IMR-90 (cell line): ENCODE data around the gene SPCS2. TPM values are rescaled to one million over a fixed set of nuclear protein-coding genes. Genes with fewer than 3 reads are reported as not detected.

ENCODE experiments used
- ATAC-seq: fragments of 200-7000 bp; cut with Tn5 transposase; 2 replicates; pipeline ENCODE4 v1.9.1; 2020; ENCODE audit warnings: low read depth, mild to moderate bottlenecking, moderate library complexity
- BruUV-seq: library from RNA; stranded (reverse); fragments of 400-500 nt; replicated peaks from 2 replicates; lab custom pipeline; 2021; lab: Mats Ljungman, UMichigan
- CTCF ChIA-PET: fragments of 300-600 bp; formaldehyde crosslinking; extraction: SDS; loops from one replicate; lab custom pipeline; 2021; ENCODE audit warnings: antibody characterized with exemption; lab: Yijun Ruan, JAX
- POLR2A ChIA-PET: fragments of 300-600 bp; sonication (Branson Sonifier 250); formaldehyde crosslinking; loops from one replicate; lab custom pipeline; 2022; ENCODE audit warnings: antibody characterized with exemption; ENCODE audit not compliant: unreplicated experiment; lab: Charles Lee
- DNase-seq: peaks from one replicate; pipeline ENCODE4 v3.0.0; 2013
- H2AFZ ChIP-seq: replicated peaks from 2 replicates; pipeline ENCODE3; 2013; ENCODE audit warnings: low read length, mild to moderate bottlenecking; ENCODE audit not compliant: poor library complexity
- H2AK5ac ChIP-seq: 2 replicates; pipeline ENCODE4 v1.6.1; 2013; ENCODE audit warnings: low read depth, low read length, inconsistent platforms
- H2AK9ac ChIP-seq: replicated peaks from 2 replicates; pipeline ENCODE3; 2013; ENCODE audit warnings: mild to moderate bottlenecking, low read depth, low read length, moderate library complexity; ENCODE audit not compliant: poor library complexity
- H2BK120ac ChIP-seq: 2 replicates; pipeline ENCODE4 v1.6.1; 2013; ENCODE audit warnings: low read depth, low read length, inconsistent platforms
- H2BK15ac ChIP-seq: 3 replicates; pipeline ENCODE4 v1.6.1; 2013; ENCODE audit warnings: low read depth, low read length, inconsistent platforms
- H2BK20ac ChIP-seq: 2 replicates; pipeline ENCODE4 v1.6.1; 2013; ENCODE audit warnings: low read depth, mild to moderate bottlenecking, inconsistent platforms, low read length, moderate library complexity
- H2BK5ac ChIP-seq: 2 replicates; pipeline ENCODE4 v1.6.1; 2013; ENCODE audit warnings: mild to moderate bottlenecking, low read depth, low read length, inconsistent platforms; ENCODE audit not compliant: poor library complexity, severe bottlenecking
- H3K14ac ChIP-seq: replicated peaks from 2 replicates; pipeline ENCODE4 v1.6.1; 2013; ENCODE audit warnings: low read depth, low read length, inconsistent platforms
- H3K18ac ChIP-seq: 2 replicates; pipeline ENCODE4 v1.6.1; 2013; ENCODE audit warnings: low read depth, low read length, control low read depth
- H3K23ac ChIP-seq: 2 replicates; pipeline ENCODE4 v1.6.1; 2013; ENCODE audit warnings: low read depth, low read length, inconsistent platforms
- H3K27ac ChIP-seq: 2 replicates; pipeline ENCODE4 v1.5.1; 2013; ENCODE audit warnings: mild to moderate bottlenecking, control low read depth, low read length; ENCODE audit not compliant: insufficient read depth
- H3K27me3 ChIP-seq: 2 replicates; pipeline ENCODE4 v1.6.1; 2013; ENCODE audit warnings: low read length; ENCODE audit not compliant: control insufficient read depth, insufficient read depth
- H3K36me3 ChIP-seq: 2 replicates; pipeline ENCODE4 v1.6.1; 2013; ENCODE audit warnings: low read length, mixed read lengths; ENCODE audit not compliant: control insufficient read depth, insufficient read depth
- H3K4ac ChIP-seq: 2 replicates; pipeline ENCODE4 v1.6.1; 2013; ENCODE audit warnings: low read depth, low read length, inconsistent platforms
- H3K4me1 ChIP-seq: 2 replicates; pipeline ENCODE4 v1.6.1; 2013; ENCODE audit warnings: low read length, mixed read lengths; ENCODE audit not compliant: control insufficient read depth, insufficient read depth
- H3K4me2 ChIP-seq: 2 replicates; pipeline ENCODE4 v1.6.1; 2013; ENCODE audit warnings: low read depth, mild to moderate bottlenecking, control low read depth, low read length, moderate library complexity
- H3K4me3 ChIP-seq: 2 replicates; pipeline ENCODE4 v1.5.1; 2013; ENCODE audit warnings: low read depth, mild to moderate bottlenecking, control low read depth, low read length, moderate library complexity; ENCODE audit not compliant: insufficient read depth
- H3K56ac ChIP-seq: 2 replicates; pipeline ENCODE4 v1.6.1; 2013; ENCODE audit warnings: low read length, inconsistent platforms; ENCODE audit not compliant: insufficient read depth; ENCODE audit errors: extremely low read depth
- H3K79me1 ChIP-seq, 2 experiments: 2 replicates each; pipeline ENCODE4 v1.6.1; 2013; ENCODE audit warnings: low read length in 2 of 2, inconsistent platforms in 1 of 2, low read depth in 1 of 2
- H3K9ac ChIP-seq: 2 replicates; pipeline ENCODE4 v1.6.1; 2013; ENCODE audit warnings: low read depth, low read length, control low read depth
- H3K9me1 ChIP-seq: 2 replicates; pipeline ENCODE4 v1.6.1; 2013; ENCODE audit warnings: low read length, inconsistent platforms; ENCODE audit not compliant: insufficient read depth
- H3K9me3 ChIP-seq: 2 replicates; pipeline ENCODE4 v1.6.1; 2013; ENCODE audit warnings: low read length; ENCODE audit not compliant: control insufficient read depth, insufficient read depth
- H4K20me1 ChIP-seq: 2 replicates; pipeline ENCODE4 v1.6.1; 2013; ENCODE audit warnings: low read length, inconsistent platforms; ENCODE audit not compliant: insufficient read depth
- H4K5ac ChIP-seq: 2 replicates; pipeline ENCODE4 v1.6.1; 2013; ENCODE audit warnings: mild to moderate bottlenecking, low read depth, low read length, control low read depth
- H4K8ac ChIP-seq, 2 experiments: 2 replicates each; pipeline ENCODE4 v1.6.1; 2013; ENCODE audit warnings: low read depth in 2 of 2, low read length in 2 of 2, control low read depth in 1 of 2, inconsistent platforms in 1 of 2
- H4K91ac ChIP-seq: 2 replicates; pipeline ENCODE4 v1.6.1; 2013; ENCODE audit warnings: low read depth, low read length, inconsistent platforms; ENCODE audit not compliant: insufficient read depth
- POLR2A ChIP-seq: IDR thresholded peaks from 2 replicates; pipeline ENCODE4 v1.6.1; 2012; ENCODE audit warnings: mild to moderate bottlenecking, low read depth, low read length
- WGBS, 2 experiments: methylation state at CpG; one replicate each; pipeline versions ENCODE4 v1.1.5 to v1.1.7; 2013; ENCODE audit warnings: missing lambda C conversion rate in 2 of 2; ENCODE audit not compliant: insufficient read length in 1 of 2; ENCODE audit errors: extremely low coverage in 2 of 2; 5-methylcytosine and 5-hydroxymethylcytosine counted together
- dilution Hi-C: fragments of 300-500 bp; cut with HindIII; formaldehyde crosslinking; loops from one replicate; pipeline ENCODE4 v1.14.3; 2018; ENCODE audit warnings: low sequenced_read_pairs; ENCODE audit not compliant: unreplicated experiment
- in situ Hi-C: fragments of 300-500 bp; cut with MboI; formaldehyde crosslinking; loops from 3 replicates; pipeline ENCODE4 v1.14.3; 2019; ENCODE audit warnings: low sequenced_read_pairs, inconsistent platforms, mixed read lengths
- intact Hi-C: fragments of 100-400 bp; cut with micrococcal nuclease; formaldehyde crosslinking; loops from 2 replicates; pipeline ENCODE4 v1.10.0; 2022
- polyA plus RNA-seq, 3 experiments: library from polyadenylated mRNA; depleted of rRNA; stranded (reverse); fragments of >200 nt; gene quantifications; 2 replicates each; pipeline ENCODE4 v1.2.3, GENCODE V29; 2012; ENCODE audit warnings: low replicate concordance in 1 of 3
- total RNA-seq: library from RNA; depleted of rRNA; stranded (reverse); fragments of >200 nt; gene quantifications from 2 replicates; pipeline ENCODE4 v1.2.3, GENCODE V29; 2012

Gene SPCS2
- total and polyA plus RNA-seq, 2 of the 4 experiments (the other 2 are of a cell fraction) = 15.4 to 76.0 TPM

DNA sequence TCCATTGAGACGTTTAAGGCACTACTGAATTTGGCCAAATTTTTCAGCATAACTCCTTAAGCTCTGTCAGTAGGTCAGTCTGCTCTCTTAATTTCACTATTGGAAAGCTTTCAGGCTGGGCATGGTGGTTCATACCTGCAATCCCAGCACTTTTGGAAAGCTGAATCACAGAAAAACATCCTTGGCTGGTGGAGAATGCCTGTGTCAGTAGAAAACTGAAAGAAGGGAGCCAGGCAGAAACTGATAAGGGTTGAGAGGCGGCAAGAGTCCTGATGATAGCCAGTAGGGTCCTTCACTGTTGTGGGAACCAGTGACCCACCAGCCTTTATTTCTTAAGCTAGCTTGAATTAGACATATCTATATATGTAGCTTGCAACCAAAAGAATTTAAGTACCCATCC lies 62.3 kb downstream of the SPCS2 start:
- dilution Hi-C loops (no loop called here), in situ Hi-C loops (no loop called here), intact Hi-C loops (no loop called here)
- Histone ChIP-seq H2AK5ac (no peak overlapping the region), H3K4me1 (peaks cover 11% of the 10 kb centered on the region), H3K4me3 (no peak overlapping the region), H3K27ac (no peak overlapping the region), H3K9me1 (peaks cover 18% of the 10 kb centered on the region), H3K56ac (no peak overlapping the region), H4K20me1 (peaks cover 4% of the 10 kb centered on the region; the same call in 1 of the 2 replicates), H3K27me3 (no peaks in the 10 kb centered on the region), H4K8ac (no peak overlapping the region), H2BK5ac (no peak overlapping the region), H3K23ac (no peak overlapping the region), H2BK15ac (no peak overlapping the region), H3K4ac (no peak overlapping the region), H4K91ac (no peak overlapping the region), H3K14ac (no peak overlapping the region), H3K79me1 (no peaks in the 10 kb centered on the region), H2AFZ (no peak overlapping the region), H3K4me2 (no peak overlapping the region), H3K9ac (no peak overlapping the region), H2AK9ac (no peak overlapping the region), H3K18ac (no peak overlapping the region), H3K36me3 (peaks cover 3% of the 10 kb centered on the region), H2BK20ac (no peak overlapping the region), H4K5ac (no peak overlapping the region), H2BK120ac (no peak overlapping the region), H3K9me3 (no peaks in the 10 kb centered on the region)
- DNase-seq (no peak), ATAC-seq (no peak)
- no CpG with 5 or more reads among the region's 2 CpGs for WGBS, 2 experiments
- ChIA-PET CTCF (interaction anchor here (1.0 kb wide), 1 partner anchor 17 kb away, joined by 3 read pairs; no protein-coding TSS in a partner anchor), POLR2A (no interaction called here)
- TF ChIP-seq POLR2A = no peak
- BruUV-seq = no TSS peak
